Kidney capillary endothelial cell (primary cell): Measurements from ENCODE around the gene PRR16.

Experiments
- DNase-seq: peaks from one replicate; pipeline ENCODE4 v3.0.0-alpha.2; 2018; ENCODE audit warnings: low spot score

Gene PRR16

DNA sequence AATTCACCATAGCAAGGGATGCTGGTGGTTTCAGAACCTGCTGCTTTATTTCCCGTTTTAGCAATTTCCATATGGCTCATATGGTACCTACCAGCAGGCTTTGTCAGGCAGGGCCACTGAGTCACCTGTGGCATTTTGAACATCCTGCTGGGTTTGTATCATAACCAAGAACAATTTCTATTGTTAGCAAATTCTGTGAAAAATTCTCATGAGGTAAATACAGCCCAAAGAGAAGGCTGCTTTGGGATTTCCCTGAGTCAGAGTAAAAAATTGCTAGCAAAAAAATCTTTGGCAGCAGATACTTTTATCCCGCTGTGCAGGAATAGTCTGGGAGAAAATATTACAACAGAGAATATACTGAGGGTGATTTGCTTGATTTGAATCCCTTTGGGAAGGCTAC lies 52.7 kb downstream of the PRR16 start:
- DNase-seq, result no peak

DNA sequence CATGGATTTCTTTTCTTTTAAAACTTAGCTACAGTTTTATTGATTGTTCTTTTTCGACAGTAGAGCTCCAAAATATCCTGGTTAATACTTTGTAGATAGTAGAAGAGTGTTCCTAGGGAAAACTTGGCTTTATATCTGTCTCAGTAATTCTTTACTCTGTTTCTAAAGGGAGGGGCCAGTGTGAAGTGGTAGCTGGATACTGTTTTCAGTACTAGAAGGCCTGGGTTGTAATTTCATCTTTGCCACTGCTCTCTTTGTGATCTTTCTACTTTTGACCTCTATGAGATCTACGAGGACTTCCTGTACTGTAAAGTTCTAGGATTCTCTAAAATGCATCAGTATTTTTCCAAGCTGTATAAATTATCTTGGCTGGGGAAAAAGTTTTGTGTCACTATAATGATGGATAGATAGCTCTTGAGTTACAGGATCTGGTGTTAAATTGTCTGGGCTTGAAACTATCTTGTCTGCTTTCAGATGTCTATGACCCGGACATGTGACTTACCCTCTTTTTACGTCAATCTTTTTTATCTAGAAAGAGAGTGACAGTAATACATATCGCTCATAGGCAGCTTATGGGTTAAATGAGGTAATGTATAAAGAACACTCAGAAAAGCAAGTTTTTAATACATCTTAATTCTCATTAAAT lies 53.6 kb downstream of the PRR16 start:
- no peak for DNase-seq

DNA sequence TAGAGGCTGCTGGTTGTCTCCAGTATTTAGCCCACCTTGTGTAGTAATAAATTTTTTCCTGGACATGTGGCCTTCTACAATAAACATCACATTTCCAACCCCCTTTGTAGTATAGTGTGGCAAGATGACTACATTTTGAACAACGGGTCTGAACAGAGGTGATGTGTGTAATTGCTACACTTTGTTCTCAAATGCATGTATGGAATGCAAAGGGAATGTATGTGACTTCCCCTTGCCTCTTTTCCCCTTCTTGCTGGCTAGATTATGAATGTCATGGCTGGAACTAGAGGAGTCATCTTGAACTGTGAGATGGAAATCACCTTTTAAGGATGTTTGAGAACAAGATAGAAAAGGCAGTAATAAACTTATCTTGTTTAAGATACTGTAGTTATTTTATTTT lies 54.5 kb downstream of the PRR16 start:
- DNase-seq, result no peak

DNA sequence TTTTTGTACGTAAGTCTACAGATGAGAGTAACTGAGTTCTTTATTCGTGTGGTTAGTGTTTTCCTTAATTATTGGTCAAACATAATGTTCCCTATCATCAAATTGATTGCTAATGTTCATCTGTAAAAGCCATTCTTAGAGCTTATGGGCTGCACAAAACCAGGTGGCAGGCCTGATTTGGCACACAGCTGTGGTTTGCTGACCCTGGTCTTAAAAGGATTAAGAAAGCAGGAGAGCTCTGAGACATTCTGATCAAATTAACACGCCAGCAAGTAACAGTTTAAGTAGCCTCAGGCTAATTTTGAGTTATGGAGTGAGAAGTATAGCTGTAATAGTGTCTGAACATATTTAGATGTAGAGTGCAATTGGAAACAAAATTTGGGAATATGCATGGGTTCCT lies 63.2 kb downstream of the PRR16 start:
- no peak for DNase-seq

DNA sequence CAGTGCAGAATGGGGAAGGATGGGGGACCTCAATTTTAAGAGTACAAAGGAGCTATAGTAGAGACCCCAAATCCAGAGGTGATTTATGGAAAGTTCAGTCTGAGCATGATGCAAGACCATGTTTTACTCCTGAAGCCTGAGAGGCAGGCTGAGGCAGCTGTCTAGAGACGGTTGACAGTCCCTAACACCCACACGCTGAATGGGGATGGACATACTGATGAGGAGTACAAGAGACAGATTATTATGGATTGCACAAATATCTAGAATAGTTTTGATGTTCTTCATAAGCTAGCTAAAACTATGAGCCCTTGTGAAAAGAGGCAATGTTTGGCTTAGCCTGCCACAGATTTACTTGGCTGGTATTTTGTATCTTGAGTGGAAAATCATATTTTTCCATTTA lies 64.5 kb downstream of the PRR16 start:
- DNase-seq, result no peak

DNA sequence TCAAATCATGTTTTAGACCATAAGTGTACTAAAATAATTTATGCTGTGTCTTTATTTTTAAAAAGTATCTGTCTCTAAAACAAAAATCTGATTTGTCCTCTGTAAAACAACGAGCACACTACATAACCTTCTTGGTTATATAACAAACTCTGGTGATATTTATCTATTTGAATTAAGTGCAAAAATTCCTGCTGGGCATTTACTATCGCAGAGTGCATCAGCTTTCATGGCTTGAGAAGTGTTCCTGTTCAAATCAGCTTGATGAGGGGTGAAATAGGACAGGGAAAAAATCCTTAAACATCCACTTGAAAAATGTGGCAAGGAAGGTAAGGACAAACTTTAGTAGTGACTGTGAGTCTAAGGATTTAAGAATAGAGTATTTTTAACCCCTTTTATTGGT lies 65.3 kb downstream of the PRR16 start:
- no peak for DNase-seq

DNA sequence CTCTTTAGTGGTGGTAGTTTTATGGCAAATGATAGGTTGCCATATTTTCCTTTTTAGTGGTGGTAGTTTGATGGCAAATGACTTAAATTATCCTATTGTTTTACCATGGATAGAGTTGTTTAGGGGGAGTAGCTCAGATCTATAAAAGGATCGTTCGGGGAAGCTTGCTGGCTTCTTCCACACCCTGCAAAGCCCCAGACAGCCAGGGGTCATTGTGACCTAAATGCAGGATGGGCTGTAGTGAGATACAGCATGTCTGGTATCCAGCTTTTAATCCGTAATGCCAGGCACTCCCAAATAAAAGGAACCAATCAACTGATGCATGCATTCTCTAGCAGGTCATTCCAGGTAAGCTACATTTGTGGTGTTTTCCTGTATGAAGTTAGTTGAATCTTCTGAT lies 67.1 kb downstream of the PRR16 start:
- no peak for DNase-seq

DNA sequence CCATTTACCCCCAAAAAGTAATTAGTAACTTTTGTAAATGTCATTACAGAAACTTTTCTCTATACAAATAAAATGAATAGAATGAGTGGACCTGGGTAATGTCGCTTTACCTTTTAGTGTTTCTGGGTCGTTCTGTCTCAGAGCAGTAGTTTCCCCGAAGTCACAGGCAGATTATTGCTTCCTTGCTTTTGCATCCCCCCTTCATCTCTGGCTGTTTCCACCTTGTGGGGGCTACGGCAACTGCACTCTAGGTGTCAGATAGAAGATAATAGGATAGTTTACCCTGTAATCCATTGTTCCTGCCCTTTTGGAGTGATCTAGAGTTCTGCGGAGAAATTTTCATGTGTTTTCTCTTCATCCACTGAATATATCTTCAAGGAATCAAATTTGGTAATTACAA lies 68.7 kb downstream of the PRR16 start:
- DNase-seq, result no peak

DNA sequence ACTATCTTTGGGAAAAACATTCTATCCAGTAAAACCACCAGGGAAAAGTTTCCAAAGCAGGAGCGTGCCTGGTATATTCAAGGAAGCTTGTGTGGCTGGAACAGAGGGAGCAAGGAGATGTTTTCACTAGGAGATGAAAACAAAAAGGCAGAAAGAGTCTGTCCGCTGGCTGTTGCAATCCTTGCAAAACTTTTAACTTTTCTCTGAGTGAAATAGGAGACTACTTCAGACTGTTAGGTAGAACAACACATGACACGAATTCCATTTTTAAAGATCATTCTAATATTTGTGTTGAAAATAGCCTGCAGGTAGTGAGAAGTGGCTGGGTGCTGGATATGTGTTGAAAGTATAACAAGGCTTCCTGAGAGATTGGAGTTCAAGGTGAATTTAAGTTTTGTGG lies 69.5 kb downstream of the PRR16 start:
- DNase-seq, result no peak

DNA sequence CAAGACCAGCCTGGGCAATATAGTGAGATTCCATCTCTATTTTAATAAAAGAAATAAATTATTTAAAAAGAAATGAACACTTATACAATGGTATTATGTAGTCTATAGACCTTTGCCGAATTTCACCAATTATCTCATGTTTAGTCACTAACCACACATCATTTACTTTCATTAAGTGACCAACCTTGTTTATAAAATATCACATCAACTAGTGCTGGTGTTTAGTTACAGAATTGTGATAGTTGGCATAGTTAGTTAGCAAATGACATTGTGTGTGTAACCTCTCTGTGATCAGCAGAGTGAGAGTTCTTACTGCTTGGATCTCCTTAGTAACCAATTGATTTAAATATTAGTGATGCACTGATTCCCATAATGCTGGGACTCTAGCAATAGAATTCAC lies 71.8 kb downstream of the PRR16 start:
- DNase-seq, result no peak

DNA sequence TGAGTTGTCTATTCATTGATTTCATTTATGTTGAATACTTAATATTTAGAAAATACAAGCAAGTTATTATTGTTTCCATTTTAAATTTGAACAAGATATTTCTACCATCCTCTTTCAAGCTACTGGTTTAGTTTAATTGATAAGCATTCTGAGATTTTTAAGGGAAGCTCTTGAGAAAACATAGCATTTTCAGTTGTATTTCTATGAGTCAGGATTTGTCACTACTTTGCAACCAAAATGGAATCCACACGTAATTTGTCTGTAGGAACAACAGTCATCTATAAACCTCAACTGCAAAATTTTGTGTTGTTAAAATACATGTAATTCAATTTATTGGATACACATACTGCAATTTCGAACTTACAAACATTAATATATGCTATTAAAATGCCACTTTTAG lies 74.0 kb downstream of the PRR16 start:
- DNase-seq, result no peak

DNA sequence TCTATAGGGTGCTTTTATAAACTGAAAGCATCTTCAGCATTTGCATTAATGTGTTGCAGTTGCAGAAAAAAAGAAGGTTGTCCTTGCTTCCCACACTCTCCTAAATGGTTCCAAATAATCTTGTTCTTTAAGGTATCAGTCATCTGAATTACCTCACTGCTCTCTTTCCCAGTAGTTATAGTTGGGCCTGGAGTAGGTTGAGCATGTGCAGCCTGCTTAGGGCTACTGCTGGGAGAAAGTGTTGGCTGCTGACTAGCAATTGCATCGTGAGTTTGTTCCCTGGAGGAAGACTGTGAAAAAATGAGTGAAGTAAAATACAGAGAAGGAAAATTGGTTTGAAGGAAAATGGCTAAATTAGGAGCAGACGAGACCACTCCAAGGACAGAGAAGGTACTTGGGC lies 74.5 kb downstream of the PRR16 start:
- no peak for DNase-seq

DNA sequence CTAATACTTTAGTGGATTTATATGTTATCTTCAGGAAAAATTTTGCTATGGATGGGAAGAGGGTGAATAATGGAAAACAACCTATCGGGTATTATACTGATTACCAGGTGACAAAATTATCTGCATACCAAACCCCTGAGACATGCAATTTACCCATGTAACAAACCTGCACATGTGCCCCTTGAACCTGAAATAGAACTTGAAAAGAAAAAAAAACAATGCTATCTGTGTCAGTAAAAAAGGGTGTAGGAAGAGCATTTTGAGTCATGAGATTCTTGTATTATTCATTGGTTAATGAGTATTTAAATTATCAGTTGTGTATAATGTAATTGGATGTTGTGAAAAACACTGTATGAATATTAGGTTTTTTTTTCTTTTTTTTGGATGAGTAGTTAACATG lies 75.4 kb downstream of the PRR16 start:
- DNase-seq, result no peak

DNA sequence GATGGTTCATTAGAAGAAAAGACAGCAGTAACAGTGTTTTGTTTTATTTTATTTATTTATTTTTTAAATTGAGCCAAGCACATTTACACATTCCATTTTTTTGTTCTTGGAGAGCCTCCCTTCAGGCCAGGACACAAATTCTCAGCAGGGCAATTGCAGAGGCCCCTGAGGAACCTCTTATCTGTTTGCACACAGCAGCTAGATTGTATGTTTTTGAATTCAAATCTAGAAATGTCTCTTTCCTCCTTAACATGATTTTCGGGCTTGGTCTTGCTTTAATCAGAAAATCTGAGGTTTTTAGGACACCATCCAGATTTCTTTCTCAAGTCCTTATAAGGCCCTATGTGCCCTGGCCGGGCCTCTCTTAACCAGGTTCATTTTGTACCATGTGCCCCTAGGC lies 76.0 kb downstream of the PRR16 start:
- no peak for DNase-seq

DNA sequence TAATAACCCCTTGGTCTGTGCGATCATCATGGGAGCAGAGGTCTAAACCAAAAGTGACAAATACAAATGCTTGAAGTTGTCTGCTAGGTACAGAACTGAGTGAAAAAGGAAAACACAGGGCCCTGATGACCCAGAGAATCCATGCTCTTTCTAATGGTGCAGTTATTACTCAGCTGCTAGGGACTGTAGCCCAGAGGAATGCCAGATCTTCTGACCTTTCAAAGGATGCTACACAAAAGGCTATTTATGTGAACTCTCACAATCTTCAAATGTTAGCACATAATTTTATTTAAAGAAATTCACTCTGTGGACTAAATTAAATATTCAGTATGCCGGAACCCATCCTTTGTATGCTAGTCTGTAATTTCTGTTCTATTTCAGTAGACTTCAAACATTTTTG lies 79.9 kb downstream of the PRR16 start:
- no peak for DNase-seq

DNA sequence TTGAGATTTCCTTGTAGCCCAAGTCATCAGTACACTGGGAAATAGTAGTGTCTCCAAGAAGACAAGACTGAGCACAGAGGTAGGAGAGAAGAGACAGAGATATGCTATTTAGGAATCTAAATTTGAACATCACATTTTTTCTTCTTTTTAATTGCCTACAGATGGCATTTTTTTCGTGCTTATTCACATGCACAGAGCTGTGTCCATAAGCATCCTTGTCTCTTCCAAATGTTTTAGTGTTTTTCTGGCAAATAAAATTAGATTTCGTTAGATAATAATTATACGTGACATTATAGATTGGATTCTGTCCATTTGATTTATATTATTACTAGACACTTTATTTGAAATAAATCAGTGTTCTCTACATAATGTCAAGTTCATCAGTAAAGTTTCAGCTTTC lies 80.9 kb downstream of the PRR16 start:
- DNase-seq, result no peak

DNA sequence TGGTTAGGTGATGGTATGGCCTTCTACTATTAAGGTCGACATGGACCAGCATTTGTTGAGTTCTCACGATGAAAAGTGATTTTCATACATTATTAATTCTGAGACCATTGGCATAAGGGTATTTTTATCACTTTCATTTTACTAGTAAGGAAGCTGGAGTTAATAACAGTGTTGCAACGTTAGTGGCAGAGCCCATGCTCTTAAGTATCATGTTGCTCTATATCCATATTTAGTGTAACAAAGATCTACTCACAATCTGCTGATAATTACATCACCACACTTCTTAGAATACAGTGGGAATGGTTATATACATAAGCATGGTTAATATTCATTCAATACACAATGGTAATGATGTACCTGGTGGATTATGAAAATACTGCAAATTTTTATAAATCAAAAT lies 81.9 kb downstream of the PRR16 start:
- no peak for DNase-seq

DNA sequence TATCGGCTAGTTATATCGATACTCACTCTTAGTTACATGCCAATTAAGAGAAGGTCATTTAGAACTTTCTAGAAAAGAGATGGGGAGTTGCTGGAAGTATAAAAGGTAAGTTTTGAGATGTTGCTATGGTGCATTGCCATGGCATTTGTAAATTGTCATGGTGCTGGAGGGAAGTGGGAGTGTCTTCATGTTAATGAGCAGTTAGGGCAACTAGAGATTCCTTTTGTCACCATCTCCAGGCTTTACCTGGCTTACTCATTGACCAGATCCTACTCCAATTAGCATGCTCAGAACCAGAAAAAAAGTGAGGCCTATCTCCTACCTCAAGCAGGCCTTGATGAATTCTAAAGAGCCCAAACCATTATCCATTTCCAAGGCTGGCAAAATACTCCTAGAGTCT lies 82.8 kb downstream of the PRR16 start:
- DNase-seq, result no peak

DNA sequence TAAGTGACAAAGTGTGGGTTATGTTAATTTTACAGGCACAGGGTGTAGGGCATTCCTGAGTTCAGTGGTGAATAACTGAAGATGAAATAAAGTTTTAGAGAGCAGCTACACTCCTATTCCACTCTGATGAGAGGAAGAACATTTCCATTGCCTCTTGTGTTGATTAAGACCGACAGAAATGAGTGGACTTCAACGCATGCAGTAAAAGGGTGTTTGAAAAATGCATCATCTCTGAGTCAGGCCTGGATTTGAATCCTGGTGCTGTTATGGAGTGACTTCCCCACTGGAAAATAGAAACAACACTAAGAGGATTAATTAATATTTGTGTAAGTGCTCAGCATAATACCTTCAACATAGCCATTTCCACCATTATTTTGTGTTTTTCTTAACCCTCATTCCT lies 86.3 kb downstream of the PRR16 start:
- DNase-seq, result no peak

DNA sequence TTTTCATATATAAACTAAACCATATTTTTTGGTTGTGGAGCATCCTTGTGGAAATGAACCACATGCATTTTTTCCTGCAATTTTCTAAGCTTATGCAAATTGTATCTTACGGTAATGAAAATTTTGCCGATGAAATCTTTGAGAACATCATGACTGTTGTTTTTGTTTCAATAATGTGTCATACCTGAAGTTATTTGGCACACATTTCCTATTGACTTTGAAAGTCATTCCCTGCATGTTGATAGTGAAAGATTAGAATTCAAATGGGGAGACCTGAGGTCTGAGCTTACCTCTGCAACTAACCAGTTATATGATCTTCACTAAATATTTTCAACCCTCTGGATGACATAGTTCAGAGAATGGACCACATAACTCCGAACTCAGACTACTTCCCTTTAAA lies 88.5 kb downstream of the PRR16 start:
- DNase-seq, result no peak

DNA sequence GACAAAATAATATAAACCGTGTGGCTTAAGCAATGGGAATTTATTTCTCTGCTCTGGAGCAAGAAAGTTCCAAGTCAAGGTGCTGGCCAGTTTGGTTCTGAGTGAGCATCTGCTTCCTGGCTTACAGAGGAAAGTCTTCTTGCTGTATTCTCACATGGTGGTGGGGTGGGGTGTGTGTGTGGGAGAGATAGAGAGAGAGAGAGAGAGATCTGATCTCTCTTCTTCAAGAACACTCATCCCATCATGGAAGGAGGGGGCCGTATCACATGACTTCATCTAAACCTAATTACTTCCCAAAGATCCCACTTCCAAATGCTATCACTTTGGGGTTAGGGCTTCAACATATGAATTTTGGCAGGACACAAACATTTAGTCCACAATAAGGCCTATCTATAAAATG lies 91.2 kb downstream of the PRR16 start:
- DNase-seq, result no peak

DNA sequence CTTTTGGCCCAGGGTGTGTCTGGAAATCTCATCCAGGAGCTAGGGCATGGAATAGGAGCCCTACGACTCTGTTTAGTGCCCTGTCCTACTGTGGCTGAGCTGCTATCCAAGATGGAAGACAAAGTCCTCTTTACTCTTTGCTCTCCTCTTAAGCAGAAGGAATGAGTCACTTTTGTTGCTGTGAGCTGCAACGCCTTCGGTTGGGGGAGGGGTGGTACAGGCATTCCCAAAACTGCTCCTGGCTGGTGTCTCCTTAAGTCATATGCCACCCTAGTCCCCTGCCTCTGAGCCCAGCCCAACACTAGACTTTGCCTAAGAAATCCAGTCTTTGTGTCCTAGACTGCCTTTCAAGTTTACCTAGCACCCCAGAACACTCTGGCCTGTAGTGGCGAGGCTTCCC lies 99.9 kb downstream of the PRR16 start:
- DNase-seq, result no peak

DNA sequence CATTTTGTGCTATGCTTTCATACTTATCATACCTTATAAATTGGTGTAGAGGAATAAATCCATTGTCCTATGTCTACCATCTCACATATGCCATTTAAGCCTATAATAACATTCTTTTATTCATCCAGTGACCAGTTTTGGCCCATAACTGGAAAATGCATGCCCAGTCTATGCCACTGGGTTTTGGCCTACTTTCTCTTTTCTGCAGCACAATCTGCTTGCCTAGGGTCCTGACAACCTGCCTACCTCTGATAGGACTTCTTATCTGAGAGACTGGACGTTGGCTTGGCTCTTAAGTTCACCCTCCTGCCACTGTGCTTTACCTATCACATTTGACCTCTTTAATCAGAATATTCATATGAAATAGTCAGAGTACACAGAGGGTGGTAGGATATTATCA lies 103.0 kb downstream of the PRR16 start:
- no peak for DNase-seq

DNA sequence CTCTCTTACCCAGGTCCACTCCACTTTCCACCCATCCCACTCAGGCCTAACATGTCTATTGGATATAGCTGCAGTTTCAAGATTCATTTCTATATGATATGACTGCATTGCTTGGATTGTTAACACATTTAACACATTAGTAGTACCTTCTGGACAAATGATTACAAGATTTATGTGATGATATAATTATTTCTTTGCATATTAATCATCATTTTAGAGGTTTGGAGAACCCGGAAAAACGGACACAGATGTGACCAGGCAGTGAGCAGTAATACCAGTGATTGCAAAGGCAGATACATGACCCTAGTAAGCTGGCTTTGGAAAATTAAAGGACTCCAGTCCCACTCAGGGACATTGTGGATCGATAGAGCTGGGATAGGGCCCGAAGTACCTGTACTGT lies 103.8 kb downstream of the PRR16 start:
- no peak for DNase-seq

DNA sequence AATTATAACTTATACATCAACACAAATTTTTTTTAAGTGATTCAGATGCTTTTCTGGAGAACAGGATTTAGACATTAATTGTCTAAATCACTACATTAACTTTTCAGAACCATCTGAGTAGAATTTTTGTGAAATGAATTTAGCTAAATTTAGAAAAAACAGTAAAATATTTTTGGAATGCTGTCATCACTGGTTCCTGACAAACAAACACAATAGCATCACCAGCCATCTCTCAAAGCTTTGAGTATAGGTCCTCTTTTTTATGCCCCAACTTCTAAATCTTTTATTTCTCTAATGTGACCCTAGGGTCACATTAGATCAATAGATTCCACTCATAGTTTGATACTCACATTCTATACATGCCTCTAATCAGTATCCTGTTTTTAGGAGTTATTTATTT lies 104.6 kb downstream of the PRR16 start:
- no peak for DNase-seq
